ENCODE measurements around the gene FRAS1.
A peak's percentile ranks its signal among the peaks of the same experiment; 100 is the strongest.

Gene FRAS1

DNA sequence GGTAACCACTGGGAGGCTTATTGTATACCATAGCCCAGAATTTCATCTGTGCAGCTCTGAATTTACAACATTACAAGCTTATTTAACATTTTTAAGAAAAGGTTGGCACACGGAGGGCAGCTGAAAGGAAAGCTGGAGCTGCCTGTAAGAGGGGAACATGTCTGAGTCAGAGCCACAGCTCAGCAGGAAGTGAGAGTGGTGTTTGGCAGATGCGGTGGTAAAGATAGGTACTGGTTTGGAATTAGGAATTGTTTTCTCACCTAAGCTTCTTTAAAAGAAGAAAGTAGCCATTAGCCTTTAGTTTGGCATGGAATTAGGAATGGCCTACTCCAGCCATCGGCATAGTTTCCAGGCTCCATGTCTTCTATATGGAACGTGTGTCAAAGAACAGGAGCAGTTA is 321.9 kb downstream of the FRAS1 start:
- TF ChIP-seq, protein P1, sequence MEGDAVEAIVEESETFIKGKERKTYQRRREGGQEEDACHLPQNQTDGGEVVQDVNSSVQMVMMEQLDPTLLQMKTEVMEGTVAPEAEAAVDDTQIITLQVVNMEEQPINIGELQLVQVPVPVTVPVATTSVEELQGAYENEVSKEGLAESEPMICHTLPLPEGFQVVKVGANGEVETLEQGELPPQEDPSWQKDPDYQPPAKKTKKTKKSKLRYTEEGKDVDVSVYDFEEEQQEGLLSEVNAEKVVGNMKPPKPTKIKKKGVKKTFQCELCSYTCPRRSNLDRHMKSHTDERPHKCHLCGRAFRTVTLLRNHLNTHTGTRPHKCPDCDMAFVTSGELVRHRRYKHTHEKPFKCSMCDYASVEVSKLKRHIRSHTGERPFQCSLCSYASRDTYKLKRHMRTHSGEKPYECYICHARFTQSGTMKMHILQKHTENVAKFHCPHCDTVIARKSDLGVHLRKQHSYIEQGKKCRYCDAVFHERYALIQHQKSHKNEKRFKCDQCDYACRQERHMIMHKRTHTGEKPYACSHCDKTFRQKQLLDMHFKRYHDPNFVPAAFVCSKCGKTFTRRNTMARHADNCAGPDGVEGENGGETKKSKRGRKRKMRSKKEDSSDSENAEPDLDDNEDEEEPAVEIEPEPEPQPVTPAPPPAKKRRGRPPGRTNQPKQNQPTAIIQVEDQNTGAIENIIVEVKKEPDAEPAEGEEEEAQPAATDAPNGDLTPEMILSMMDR (IDR thresholded peaks at IDR 0.05) = no peak
- Mint-ChIP-seq H3K4me1 (peaks cover 7% of the 10 kb centered on the region), H3K4me3 (no peak overlapping the region), H3K9me3 (no peaks in the 10 kb centered on the region), H3K27ac (no peak overlapping the region), H3K36me3 (ENCODE audit: low read depth) (peaks cover 18% of the 10 kb centered on the region), H3K27me3 (ENCODE audit: low read depth, poor library complexity) (no peaks in the 10 kb centered on the region)
- no peak for DNase-seq

- H3K4me3 Mint-ChIP-seq = no peak overlapping the region
- TF ChIP-seq, protein P1 (IDR thresholded peaks at IDR 0.05) = no peak
- H3K27me3 Mint-ChIP-seq (ENCODE audit: low read depth, poor library complexity) = no peaks in the 10 kb centered on the region
- no peaks in the 10 kb centered on the region for H3K9me3 Mint-ChIP-seq
- no peak for DNase-seq
- peaks cover 6% of the 10 kb centered on the region for H3K4me1 Mint-ChIP-seq
- H3K27ac Mint-ChIP-seq = peak overlapping the region; percentile 6
- peaks cover 24% of the 10 kb centered on the region for H3K36me3 Mint-ChIP-seq (ENCODE audit: low read depth)
Observed at GRCh38 chr4:78379991-78380729, 323.0 kb downstream of the FRAS1 start.

- Mint-ChIP-seq H3K27ac (no peak overlapping the region), H3K4me1 (no peaks in the 10 kb centered on the region)
Observed at GRCh38 chr4:78386679-78387078, 329.6 kb downstream of the FRAS1 start.

DNA sequence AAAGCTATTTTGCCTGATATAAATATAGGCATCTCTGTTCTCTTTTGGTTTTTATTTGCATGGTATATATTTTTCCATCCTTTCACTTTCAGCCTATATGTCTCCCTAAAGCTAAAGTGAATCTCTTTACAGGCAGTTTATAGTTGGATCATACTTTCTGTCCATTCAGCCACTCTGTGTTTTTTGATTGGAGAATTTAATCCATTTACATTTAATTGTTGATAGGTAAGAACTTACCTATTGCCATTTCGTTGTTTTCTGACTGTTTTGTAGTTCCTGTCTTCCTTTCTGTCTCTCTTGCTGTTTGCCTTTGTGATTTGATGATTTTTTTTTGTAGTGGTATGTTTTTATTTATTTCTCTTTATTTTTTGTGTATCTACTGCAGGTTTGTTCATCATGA is 338.5 kb downstream of the FRAS1 start:
- no peak for DNase-seq
- H3K9me3 Mint-ChIP-seq = peaks cover 30% of the 10 kb centered on the region
- no peak overlapping the region for H3K27ac Mint-ChIP-seq

More at GRCh38 chr4:78386679-78387078, 329.6 kb downstream of the FRAS1 start:
- Mint-ChIP-seq H3K9me3 (no peaks in the 10 kb centered on the region), H3K4me3 (no peak overlapping the region), H3K36me3 (ENCODE audit: low read depth) (peaks cover 41% of the 10 kb centered on the region), H3K27me3 (ENCODE audit: low read depth, poor library complexity) (no peaks in the 10 kb centered on the region)
- TF ChIP-seq, protein P1 (IDR thresholded peaks at IDR 0.05) = no peak
- no peak for DNase-seq

DNA sequence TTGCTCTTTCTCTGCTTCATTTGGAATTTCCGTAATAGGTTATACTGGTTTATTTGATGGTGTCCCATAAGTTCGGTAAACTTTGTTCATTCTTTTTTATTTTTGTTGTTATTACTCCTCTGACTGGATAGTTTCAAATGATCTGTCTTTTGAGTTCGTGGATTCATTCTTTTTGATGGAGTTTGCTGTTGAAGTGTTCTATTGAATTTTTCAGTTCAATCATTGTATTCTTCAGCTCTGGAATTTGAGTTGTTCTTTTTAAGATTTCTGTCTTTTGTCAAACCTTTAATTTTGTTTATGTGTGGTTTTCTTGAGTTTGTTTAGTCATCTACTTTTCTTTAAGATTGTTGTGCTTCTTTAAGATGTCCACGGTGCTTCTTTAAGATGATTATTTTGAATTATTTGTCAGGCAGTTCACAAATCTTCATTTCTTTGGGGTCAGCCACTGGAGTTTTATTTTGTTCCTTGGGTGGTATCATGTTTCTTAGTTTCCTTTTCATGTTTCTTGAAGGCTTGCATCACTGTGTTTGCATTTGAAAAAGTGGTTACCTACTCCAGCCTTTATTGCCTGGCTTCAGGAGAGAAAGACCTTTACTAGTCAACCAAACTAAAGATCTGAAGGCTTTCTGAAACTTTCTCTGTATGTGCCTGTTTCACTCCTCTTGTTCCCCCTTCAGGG is 339.6 kb downstream of the FRAS1 start:
- Mint-ChIP-seq H3K4me1 (no peaks in the 10 kb centered on the region), H3K36me3 (ENCODE audit: low read depth) (peaks cover 56% of the 10 kb centered on the region), H3K4me3 (no peak overlapping the region), H3K27ac (peak overlapping the region; percentile 52), H3K9me3 (peaks cover 30% of the 10 kb centered on the region), H3K27me3 (ENCODE audit: low read depth, poor library complexity) (no peaks in the 10 kb centered on the region)
- DNase-seq = no peak
- TF ChIP-seq, protein P1 (IDR thresholded peaks at IDR 0.05) = no peak

More for the DNA sequence above, 338.5 kb downstream of the FRAS1 start:
- Mint-ChIP-seq H3K4me3 (no peak overlapping the region), H3K27me3 (ENCODE audit: low read depth, poor library complexity) (no peaks in the 10 kb centered on the region), H3K36me3 (ENCODE audit: low read depth) (peaks cover 50% of the 10 kb centered on the region), H3K4me1 (no peaks in the 10 kb centered on the region)
- TF ChIP-seq, protein P1 (IDR thresholded peaks at IDR 0.05) = no peak
